Endometrial microvascular endothelial cells (primary cell): ENCODE measurements around the gene RCAN2. TPM values are rescaled to one million over a fixed set of nuclear protein-coding genes. Genes with fewer than 3 reads are reported as not detected.

Experiments used
- in situ Hi-C: cut with HindIII; loops from 2 replicates; pipeline ENCODE4 v1.10.0; 2017; ENCODE audit warnings: low sequenced_read_pairs, low pct_unique_long_range_greater_than_20kb; ENCODE audit errors: inconsistent ontology term
- total RNA-seq: library from RNA; depleted of rRNA; stranded (reverse); fragments of >200 nt; gene quantifications from one replicate; pipeline ENCODE4 v1.2.3, GENCODE V29; 2015; ENCODE audit errors: inconsistent ontology term

The RCAN2 gene
- total RNA-seq, 1 donor from 2014 or later, result 1.4 TPM

DNA sequence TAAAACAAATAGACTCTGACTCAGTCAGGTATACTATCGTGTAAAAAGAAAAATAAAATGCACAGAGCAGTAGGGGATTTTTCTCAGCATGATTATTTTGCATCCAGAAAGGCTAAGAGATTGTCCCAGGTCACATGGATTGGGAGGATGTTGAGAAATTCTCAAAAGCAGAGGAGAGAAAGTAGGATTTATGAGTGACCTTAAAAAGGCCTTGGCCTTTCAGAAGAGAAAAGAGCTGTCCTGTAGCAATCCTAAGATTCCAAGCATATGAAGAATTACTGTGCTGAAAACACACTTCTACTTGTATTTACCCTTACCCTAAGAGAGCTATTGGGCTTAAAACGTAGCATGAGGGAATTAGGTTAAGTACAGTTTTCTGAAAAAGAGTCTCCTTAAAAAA is 170.7 kb downstream of the RCAN2 start:
- in situ Hi-C loops, result no loop called here

DNA sequence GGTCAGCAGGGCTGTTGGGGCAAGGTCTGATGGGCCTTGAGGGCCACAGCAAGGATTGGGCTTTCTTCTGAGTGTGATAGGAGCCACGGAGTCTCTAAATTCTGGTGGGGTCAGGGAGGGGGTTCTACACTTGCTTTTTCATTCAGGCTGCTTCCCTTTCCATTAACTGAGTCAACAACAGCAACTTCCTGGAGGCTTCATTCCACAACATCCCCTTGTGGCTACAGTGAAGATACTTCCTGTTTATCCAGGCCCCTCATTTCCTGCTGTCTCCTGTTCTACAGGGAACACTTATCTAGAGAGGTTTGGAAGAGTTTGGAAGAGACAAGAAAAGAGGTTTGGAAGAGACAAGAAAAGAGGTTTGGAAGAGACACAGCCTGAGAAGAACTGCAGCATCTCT is 175.7 kb downstream of the RCAN2 start:
- in situ Hi-C loops, result no loop called here

DNA sequence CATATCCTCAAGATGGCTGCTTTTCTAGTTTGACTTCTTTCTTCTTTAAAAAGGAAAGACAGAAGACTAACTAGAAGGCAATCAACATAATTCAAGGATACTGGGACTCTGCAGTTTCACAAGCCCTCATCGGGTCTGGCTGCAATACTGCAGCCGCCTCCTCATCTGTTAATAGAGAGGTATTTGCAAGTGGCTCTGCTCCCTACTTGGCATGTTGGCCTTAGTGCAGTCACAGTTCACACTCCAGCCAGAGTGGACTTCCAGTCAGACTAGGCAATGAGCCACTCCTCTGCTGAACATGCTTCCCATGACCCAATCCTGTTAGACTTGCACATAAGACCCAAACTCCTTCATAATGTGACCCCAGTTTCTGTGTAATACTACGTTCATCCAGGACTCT is 178.6 kb downstream of the RCAN2 start:
- in situ Hi-C loops, result no loop called here

DNA sequence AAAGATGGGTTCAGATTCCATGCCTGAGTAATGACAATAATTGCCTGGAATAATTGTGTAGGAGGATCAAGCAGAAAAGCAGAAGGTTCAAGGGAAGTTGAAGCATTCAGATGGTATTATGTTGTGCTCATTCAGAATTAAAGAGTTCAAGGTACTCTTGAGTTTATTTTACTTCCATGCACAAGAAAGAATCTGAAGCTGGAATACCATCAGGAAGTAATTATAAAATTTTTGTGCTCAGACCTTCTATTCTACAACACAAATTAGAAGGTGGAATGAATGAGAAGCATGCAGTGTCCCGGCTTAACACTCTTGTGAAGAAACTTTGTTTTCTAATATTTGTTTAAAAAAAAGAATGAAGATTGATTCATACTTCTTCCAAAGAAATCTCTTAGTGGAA is 181.1 kb downstream of the RCAN2 start:
- in situ Hi-C loops, result no loop called here

DNA sequence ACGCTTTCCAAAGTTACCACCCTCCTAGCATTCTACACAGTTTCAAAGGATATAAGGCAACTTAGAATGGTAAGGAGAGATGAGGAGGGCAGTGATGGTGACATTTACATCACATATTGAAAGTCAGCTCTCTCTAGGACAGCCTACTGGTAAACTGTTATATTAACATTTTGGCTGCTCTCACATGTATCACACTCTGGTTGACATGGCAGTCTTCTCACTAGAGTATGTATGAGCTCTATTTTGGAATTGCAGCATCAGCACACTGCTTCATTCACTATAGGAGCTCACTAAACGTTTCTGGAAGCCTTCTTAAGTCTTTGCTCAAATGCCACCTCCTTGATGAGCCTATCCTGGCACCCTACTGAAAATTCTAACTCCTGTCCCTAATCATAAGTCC is 184.8 kb downstream of the RCAN2 start:
- in situ Hi-C loops, result no loop called here

DNA sequence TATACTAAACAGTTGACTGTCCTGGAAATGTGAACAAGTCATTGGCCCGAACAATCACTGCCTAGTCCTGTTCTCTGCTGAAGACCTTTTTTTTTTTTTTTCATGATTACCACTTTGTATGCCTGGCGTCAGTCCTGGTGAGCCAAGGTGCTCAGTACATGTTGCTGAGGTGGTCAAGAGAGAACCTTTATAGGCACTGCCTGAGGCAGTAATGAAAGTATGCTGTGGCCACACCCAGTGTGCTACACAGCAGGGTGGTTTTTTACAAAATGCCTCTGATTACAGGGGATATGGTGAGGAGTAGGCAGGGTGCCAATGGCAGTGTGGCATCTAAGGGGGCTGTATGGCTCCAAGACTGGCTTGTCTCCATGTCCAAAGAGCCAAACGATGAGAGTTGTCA is 185.4 kb downstream of the RCAN2 start:
- in situ Hi-C loops, result no loop called here

DNA sequence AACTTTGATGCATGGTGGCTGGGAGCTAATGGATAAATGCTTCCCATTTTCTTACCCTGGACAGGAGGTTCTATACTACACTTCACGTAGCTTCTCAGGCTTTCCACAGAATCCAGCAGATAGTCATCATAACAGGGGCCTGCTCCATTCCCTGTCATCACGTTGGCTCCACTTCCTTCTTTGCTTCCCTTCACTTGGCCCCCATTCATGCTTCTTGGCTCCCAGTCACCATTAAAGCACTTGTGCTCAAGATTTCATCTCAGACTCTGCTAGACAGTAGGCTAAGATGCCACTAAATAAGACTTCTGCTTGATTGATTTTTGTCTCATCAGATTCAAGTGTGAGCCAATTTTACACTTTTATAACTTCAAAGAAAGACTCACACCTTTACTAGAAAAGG is 186.0 kb downstream of the RCAN2 start:
- in situ Hi-C loops, result no loop called here

DNA sequence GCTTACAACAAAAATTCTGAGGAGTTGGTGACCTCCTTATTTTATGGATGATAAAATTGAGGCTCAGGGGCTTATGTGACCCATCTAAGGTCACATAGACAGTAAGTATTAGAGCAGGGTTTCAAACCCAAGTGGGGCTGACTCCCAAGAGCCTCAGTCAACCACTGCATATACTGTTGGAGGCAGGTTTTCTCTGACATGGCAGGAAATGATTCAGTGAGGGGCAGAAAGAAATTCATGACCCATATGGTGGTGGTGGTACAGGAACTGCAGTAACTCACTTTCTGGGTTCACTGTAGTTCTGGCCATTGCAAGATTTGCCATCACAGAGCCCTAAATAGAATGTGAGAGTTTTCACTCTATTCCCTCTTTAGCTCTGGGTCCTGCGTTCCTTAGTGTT is 188.4 kb downstream of the RCAN2 start:
- in situ Hi-C loops, result no loop called here

DNA sequence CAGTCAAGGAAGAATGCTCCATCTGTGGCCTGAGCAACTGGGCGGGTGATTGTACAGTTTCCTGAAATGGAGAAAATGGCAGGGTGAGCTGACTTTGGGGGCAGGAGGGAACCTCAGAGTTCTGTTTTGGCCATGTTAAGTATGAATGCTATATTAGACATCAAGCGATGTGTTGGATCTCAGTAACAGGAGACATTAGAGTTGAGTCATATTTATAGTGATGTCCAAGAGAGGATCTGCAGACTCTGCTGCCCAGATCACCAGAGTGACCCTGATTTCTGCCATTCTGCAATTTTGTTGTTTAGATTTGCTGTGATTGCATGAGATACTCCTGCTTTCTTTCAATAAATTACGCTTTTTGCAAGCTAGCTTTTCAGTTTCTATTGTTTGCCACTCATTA is 189.1 kb downstream of the RCAN2 start:
- in situ Hi-C loops, result no loop called here

DNA sequence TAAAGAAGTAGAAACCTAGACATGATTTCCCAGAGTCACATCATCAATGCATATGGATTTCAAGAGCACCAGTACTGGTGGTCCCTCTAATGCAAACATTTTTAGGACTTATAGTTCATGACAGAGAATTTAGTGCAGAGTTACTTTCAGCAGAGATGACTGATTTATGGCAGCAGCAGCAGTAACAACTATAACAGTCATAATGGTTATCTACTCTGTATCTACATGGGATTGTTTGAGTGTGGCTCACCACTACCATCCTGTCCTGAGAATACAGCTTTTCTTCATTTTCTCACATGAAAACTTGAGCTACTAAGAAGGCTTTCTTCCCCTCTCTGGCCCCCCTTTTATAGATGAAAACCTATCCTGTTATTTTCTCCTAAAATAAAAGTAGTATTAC is 192.0 kb downstream of the RCAN2 start:
- in situ Hi-C loops, result no loop called here

DNA sequence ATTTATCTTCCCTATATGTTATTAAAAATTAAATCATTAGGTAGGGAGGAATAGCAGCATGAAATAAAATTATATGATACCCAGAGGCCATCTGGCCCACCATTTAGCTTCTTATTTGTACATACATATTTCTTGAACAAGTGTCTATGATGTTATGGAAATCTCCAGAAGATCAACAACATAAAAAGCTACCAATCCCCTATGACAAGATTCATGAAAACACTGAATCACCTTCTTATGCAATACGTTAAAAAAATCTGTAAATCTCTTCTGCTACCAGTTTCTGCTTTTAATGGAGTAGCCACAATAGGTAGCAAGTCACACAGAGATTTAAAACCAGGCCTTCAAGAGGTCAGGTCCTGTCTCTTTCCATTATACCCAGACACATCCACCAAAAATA is 194.7 kb downstream of the RCAN2 start:
- in situ Hi-C loops, result no loop called here

DNA sequence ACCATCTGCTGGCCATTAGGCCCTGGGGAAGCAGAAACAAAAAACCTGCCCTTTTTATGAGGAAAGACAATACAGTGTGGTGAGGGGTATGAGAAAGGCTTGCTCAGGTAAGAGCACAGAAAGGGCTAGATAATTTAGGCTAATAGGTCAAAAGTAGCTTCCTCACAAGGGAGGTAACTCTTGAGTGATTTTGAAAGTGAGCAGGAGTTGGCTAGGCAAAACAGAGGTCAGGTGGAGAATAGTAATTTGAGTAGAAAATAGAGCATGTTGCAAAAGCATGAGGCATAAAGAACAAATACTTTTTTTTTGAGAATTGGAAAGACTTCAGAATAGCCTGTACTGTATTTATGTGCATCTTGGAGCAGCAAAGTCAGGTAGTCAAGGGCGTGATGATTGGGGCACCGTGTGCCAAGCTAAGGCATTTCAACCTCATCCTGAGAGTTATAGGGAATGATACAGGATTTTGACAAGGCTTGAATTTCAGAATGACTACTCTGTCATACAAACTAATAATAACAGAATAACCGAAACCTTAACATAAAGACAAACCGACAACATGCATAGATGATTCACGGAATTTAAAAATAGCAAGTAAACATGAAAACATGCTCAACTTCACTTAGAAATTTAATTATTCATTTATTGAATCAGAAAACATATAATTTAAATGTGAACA is 197.5 kb downstream of the RCAN2 start:
- in situ Hi-C loops, result no loop called here

DNA sequence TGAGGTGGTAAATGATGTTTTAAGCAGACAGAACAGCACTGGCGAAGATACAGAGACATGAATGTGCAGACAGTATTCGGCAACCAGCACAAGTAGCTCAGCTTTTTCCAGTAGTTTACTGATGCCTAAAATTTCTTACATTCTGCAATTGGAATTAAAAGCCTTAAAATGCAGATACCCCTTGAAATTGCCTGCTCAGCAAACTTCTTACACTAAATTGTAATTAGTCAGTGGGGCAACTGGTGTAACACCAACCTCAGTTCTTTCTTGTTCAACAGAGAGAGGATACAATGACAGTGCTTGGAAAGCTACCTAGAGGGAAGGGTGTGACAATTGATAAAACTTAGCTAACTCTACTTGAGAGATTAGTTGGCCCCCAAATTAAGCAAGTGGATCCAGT is 199.4 kb downstream of the RCAN2 start:
- in situ Hi-C loops, result no loop called here

DNA sequence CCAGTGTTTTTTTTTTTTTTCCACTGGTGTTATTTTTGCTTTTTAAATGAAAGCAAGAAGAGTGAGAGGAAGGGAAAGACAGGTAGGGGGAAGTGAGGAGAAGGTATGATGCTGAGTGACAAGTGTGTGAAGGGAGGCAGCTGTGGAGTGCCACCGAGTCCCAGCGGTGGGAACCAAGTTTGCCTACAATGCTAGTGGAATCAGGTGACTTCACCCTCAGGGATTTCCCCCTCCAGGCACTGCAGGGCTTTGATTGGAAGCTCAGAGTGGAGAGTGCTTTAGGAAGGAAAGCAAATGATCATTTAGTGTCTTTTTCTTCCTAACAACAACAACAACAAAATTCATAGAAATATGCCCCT is 200.0 kb downstream of the RCAN2 start:
- in situ Hi-C loops, result no loop called here

DNA sequence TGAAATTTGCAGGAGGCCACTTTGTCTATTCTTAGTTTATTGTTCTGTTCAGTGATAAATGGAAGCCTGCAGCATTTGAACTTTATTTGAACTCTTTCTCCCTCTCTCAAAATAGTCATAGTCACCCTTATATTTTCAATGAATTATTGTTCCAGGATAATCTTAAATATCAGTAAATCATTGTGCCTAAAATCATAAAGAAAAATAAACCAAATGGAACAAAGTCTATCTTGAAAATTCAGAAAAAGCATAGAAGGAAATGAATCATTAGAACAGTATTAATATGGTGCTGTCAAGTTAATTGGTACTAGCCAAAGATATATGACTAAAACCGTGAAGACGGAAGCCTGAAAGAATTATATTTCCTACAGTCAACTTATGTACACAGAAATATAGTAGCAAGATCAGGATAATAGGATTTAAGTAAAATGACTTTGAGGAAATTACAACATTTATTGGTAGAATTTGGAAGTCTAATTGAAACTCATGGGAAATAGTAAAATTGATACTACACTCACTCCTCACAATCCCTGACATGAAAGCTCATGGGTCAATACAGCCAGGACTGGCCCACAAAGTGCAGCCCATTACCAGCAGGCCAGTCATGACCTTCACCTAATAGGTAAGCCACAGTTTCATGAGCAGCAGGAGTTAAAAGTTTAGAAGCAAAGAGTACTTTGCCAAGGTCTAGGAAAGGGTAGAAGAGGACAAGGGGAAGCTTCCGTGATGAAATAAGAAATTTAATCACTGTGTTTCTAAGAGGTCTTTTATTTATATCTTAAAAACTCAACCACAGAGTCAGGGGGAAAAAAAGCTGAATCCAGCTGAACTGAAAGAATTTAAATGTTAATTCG is 200.6 kb downstream of the RCAN2 start:
- in situ Hi-C loops, result no loop called here

DNA sequence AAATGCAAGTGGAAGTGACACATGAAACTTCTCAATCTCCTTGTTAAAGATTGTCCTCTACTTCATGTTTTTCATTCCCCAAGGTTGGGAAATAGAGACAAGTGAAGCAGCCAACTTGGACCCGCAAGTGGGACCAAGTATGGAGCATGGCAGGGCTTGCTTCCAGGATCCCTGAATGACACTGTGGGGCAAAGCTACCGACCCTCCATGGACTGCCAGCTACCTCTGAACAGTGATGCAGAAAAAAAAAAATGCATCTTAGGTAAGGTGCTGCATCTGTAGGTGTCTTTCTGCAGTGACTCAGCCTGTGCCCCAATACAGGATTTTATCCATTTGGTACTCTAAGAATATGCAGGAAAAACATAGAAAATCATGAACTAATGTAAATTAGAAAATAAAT is 201.4 kb downstream of the RCAN2 start:
- in situ Hi-C loops, result no loop called here

DNA sequence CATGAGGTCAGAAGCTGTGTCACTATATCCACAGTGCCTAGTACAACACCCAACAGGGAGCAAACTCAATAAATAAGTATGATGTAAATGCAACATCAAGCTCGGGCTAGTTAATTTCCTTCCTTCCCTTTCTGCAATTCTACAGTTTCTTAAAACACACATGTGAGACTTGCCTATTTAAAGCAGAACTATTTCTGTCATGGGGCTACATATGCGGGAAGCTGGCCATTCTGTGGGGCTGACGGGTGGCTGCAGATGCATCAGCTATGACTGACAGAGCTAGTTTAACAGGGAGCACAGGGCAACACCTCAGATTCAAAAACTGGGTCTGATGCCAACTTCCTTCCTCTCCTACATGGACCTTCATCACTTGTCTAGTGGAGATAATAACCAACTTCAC is 202.4 kb downstream of the RCAN2 start:
- in situ Hi-C loops, result no loop called here

DNA sequence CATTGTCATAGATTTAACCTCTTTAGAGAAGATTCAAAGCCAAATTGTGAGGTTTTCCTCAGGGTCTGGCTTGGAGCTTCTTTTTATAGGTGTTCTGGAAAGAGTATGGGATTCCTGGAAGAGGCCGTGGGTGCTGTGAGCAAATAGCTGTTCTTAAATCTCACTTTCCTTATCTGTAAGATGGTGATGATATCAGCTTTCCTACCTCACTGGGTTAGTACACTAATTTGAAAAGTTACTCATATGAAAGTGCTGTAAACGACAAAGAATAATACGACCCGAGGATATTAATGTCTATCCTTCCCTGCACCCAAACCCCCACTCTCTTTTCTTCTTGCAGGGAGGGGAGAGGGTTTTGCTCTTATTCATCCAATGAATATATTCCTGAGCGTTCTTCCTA is 203.6 kb downstream of the RCAN2 start:
- in situ Hi-C loops, result no loop called here

DNA sequence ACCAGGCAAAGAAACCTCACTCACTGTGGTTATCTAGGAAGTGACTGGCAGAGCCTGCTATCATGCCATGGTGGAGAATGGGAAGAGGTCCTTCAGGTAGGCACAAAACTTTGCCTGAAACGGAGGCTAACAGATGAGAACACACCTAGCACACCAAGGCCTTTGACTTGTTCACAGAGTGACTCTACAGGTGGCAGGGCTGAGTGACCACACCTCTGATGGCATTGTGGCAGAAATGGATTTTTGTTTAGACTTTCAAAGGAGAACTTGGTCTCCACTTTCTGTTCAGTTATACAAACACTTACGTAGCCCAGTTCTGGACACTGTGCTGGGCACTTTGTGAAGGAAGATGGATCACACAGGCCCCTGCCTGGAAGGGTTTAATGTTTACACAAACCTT is 204.2 kb downstream of the RCAN2 start:
- in situ Hi-C loops, result no loop called here

DNA sequence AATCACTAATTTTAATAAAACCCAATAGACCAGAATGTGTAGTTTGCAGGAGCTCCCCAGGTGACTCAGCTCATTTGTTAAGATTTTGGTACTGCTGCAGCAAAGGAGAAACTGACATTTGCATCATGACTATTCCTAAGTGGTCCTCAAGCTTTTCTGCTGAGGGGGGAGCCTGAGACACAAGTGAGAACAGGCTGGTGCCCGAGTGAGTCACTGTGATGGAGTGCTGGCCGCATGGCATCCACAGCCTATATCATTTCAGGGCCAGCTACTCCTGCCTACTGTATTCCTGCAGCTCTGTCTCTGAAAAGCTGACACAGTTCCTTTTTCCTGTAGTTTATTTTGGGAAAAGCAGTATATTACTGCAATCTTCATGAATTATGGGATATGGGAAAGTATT is 206.8 kb downstream of the RCAN2 start:
- in situ Hi-C loops, result no loop called here

DNA sequence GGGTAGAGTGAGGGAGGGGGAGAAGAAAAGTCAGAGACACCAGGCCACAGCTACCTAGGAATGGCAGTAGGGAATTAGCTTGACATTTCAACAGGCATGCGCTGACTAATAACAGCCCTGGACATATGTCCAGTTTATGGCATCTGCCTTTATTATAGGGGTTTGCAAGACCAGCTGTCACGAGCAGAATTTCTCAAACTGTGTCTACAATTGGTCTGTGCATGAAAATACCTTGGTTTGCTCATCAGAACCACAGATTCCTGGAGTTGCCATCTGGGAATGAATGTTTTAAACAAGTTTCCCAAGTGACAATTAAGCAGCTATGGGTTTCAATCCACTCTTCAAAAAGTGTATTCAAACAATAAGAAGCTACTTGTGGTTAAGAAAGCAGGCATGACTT is 210.1 kb downstream of the RCAN2 start:
- in situ Hi-C loops, result no loop called here
